Suprapubic skin (tissue), 4 donors: ENCODE data around the gene GJB5.

Experiments
- CTCF ChIP-seq, 2 donors: fragments of 200-600 bp in 1 of 2; fragments of 450-650 bp in 1 of 2; sonication (generic) in 1 of 2; IDR thresholded peaks; one replicate each; pipeline ENCODE4 v1.5.1; 2016 to 2019; ENCODE audit warnings: antibody characterized with exemption in 2 of 2, mild to moderate bottlenecking in 1 of 2, moderate library complexity in 1 of 2
- POLR2A ChIP-seq, 2 donors: fragments of 450-650 bp; IDR thresholded peaks; one replicate each; pipeline ENCODE4 v1.6.1; 2017; ENCODE audit warnings: antibody characterized with exemption in 2 of 2, mild to moderate bottlenecking in 2 of 2, moderate library complexity in 2 of 2
- POLR2AphosphoS5 ChIP-seq, 3 donors: sonication (generic); formaldehyde crosslinking; IDR thresholded peaks; one replicate each; pipeline ENCODE4 v1.6.1; 2017; ENCODE audit warnings: antibody characterized with exemption in 3 of 3

GRCh38 chr1:34784751-34785221 is 29.9 kb downstream of the GJB5 start:
- TF ChIP-seq POLR2AphosphoS5 (IDR thresholded peaks at IDR 0.05) (no peak), CTCF (IDR thresholded peaks at IDR 0.05) (no peak), POLR2A (IDR thresholded peaks at IDR 0.05) (no peak)
